COLO668 (cell line): Measurements from ENCODE around the gene CNTN4.
"Not testable (repeated sequence)": the region's sequence is repeated elsewhere in the genome, so short reads cannot be mapped to it uniquely, and the experiment has no call there.

Source experiments
- DNase-seq: peaks from one replicate; lab custom pipeline; 2025; ENCODE audit not compliant: unreplicated experiment; lab: John Stamatoyannopoulos, UW

Gene CNTN4

GRCh38 chr3:2945121-2945520 is 846.5 kb downstream of the CNTN4 start:
- no peak for DNase-seq

GRCh38 chr3:2947536-2947935 is 848.9 kb downstream of the CNTN4 start:
- DNase-seq: no peak

- no peak for DNase-seq
Measured at GRCh38 chr3:2948882-2949281, 850.2 kb downstream of the CNTN4 start.

GRCh38 chr3:2950159-2950558 is 851.5 kb downstream of the CNTN4 start:
- peak; percentile 1 for DNase-seq

- no peak for DNase-seq
Measured at GRCh38 chr3:2957115-2957514, 858.4 kb downstream of the CNTN4 start.

- DNase-seq: no peak
Measured at GRCh38 chr3:2958551-2958950, 859.9 kb downstream of the CNTN4 start.

GRCh38 chr3:2961576-2961975 is 862.9 kb downstream of the CNTN4 start:
- DNase-seq: no peak

GRCh38 chr3:2967871-2968270 is 869.2 kb downstream of the CNTN4 start:
- no peak for DNase-seq

GRCh38 chr3:2968475-2968874 is 869.8 kb downstream of the CNTN4 start:
- no peak for DNase-seq

GRCh38 chr3:2976212-2976611 is 877.5 kb downstream of the CNTN4 start:
- no peak for DNase-seq

GRCh38 chr3:2976796-2977195 is 878.1 kb downstream of the CNTN4 start:
- no peak for DNase-seq

GRCh38 chr3:2978977-2979732 is 880.5 kb downstream of the CNTN4 start:
- DNase-seq: no peak

GRCh38 chr3:2984005-2984830 is 885.6 kb downstream of the CNTN4 start:
- DNase-seq: no peak

GRCh38 chr3:2984831-2985220 is 886.2 kb downstream of the CNTN4 start:
- no peak for DNase-seq

GRCh38 chr3:2985479-2985878 is 886.8 kb downstream of the CNTN4 start:
- DNase-seq: no peak

GRCh38 chr3:2992534-2992933 is 893.9 kb downstream of the CNTN4 start:
- DNase-seq: no peak

- DNase-seq: not testable (repeated sequence)
Measured at GRCh38 chr3:2993130-2993529, 894.5 kb downstream of the CNTN4 start.

- no peak for DNase-seq
Measured at GRCh38 chr3:2993736-2994135, 895.1 kb downstream of the CNTN4 start.

GRCh38 chr3:2995195-2995594 is 896.5 kb downstream of the CNTN4 start:
- DNase-seq: no peak

- DNase-seq: no peak
Measured at GRCh38 chr3:3005146-3005744, 906.6 kb downstream of the CNTN4 start.

- no peak for DNase-seq
Measured at GRCh38 chr3:3013317-3014052, 914.8 kb downstream of the CNTN4 start.
